IMR-90 (cell line): Measurements from ENCODE around the gene RBMS3. TPM values are rescaled to one million over a fixed set of nuclear protein-coding genes. Genes with fewer than 3 reads are reported as not detected.
A peak's percentile ranks its signal among the peaks of the same experiment; 100 is the strongest.

Source experiments
- ATAC-seq: fragments of 200-7000 bp; cut with Tn5 transposase; 2 replicates; pipeline ENCODE4 v1.9.1; 2020; ENCODE audit warnings: low read depth, mild to moderate bottlenecking, moderate library complexity
- BruUV-seq: library from RNA; stranded (reverse); fragments of 400-500 nt; replicated peaks from 2 replicates; lab custom pipeline; 2021; lab: Mats Ljungman, UMichigan
- CTCF ChIA-PET: fragments of 300-600 bp; formaldehyde crosslinking; extraction: SDS; loops from one replicate; lab custom pipeline; 2021; ENCODE audit warnings: antibody characterized with exemption; lab: Yijun Ruan, JAX
- POLR2A ChIA-PET: fragments of 300-600 bp; sonication (Branson Sonifier 250); formaldehyde crosslinking; loops from one replicate; lab custom pipeline; 2022; ENCODE audit warnings: antibody characterized with exemption; ENCODE audit not compliant: unreplicated experiment; lab: Charles Lee
- DNase-seq: peaks from one replicate; pipeline ENCODE4 v3.0.0; 2013
- H2AFZ ChIP-seq: replicated peaks from 2 replicates; pipeline ENCODE3; 2013; ENCODE audit warnings: low read length, mild to moderate bottlenecking; ENCODE audit not compliant: poor library complexity
- H2AK5ac ChIP-seq: 2 replicates; pipeline ENCODE4 v1.6.1; 2013; ENCODE audit warnings: low read depth, low read length, inconsistent platforms
- H2AK9ac ChIP-seq: replicated peaks from 2 replicates; pipeline ENCODE3; 2013; ENCODE audit warnings: mild to moderate bottlenecking, low read depth, low read length, moderate library complexity; ENCODE audit not compliant: poor library complexity
- H2BK120ac ChIP-seq: 2 replicates; pipeline ENCODE4 v1.6.1; 2013; ENCODE audit warnings: low read depth, low read length, inconsistent platforms
- H2BK15ac ChIP-seq: 3 replicates; pipeline ENCODE4 v1.6.1; 2013; ENCODE audit warnings: low read depth, low read length, inconsistent platforms
- H2BK20ac ChIP-seq: 2 replicates; pipeline ENCODE4 v1.6.1; 2013; ENCODE audit warnings: low read depth, mild to moderate bottlenecking, inconsistent platforms, low read length, moderate library complexity
- H2BK5ac ChIP-seq: 2 replicates; pipeline ENCODE4 v1.6.1; 2013; ENCODE audit warnings: mild to moderate bottlenecking, low read depth, low read length, inconsistent platforms; ENCODE audit not compliant: poor library complexity, severe bottlenecking
- H3K14ac ChIP-seq: replicated peaks from 2 replicates; pipeline ENCODE4 v1.6.1; 2013; ENCODE audit warnings: low read depth, low read length, inconsistent platforms
- H3K18ac ChIP-seq: 2 replicates; pipeline ENCODE4 v1.6.1; 2013; ENCODE audit warnings: low read depth, low read length, control low read depth
- H3K23ac ChIP-seq: 2 replicates; pipeline ENCODE4 v1.6.1; 2013; ENCODE audit warnings: low read depth, low read length, inconsistent platforms
- H3K27ac ChIP-seq: 2 replicates; pipeline ENCODE4 v1.5.1; 2013; ENCODE audit warnings: mild to moderate bottlenecking, control low read depth, low read length; ENCODE audit not compliant: insufficient read depth
- H3K27me3 ChIP-seq: 2 replicates; pipeline ENCODE4 v1.6.1; 2013; ENCODE audit warnings: low read length; ENCODE audit not compliant: control insufficient read depth, insufficient read depth
- H3K36me3 ChIP-seq: 2 replicates; pipeline ENCODE4 v1.6.1; 2013; ENCODE audit warnings: low read length, mixed read lengths; ENCODE audit not compliant: control insufficient read depth, insufficient read depth
- H3K4ac ChIP-seq: 2 replicates; pipeline ENCODE4 v1.6.1; 2013; ENCODE audit warnings: low read depth, low read length, inconsistent platforms
- H3K4me1 ChIP-seq: 2 replicates; pipeline ENCODE4 v1.6.1; 2013; ENCODE audit warnings: low read length, mixed read lengths; ENCODE audit not compliant: control insufficient read depth, insufficient read depth
- H3K4me2 ChIP-seq: 2 replicates; pipeline ENCODE4 v1.6.1; 2013; ENCODE audit warnings: low read depth, mild to moderate bottlenecking, control low read depth, low read length, moderate library complexity
- H3K4me3 ChIP-seq: 2 replicates; pipeline ENCODE4 v1.5.1; 2013; ENCODE audit warnings: low read depth, mild to moderate bottlenecking, control low read depth, low read length, moderate library complexity; ENCODE audit not compliant: insufficient read depth
- H3K56ac ChIP-seq: 2 replicates; pipeline ENCODE4 v1.6.1; 2013; ENCODE audit warnings: low read length, inconsistent platforms; ENCODE audit not compliant: insufficient read depth; ENCODE audit errors: extremely low read depth
- H3K79me1 ChIP-seq, 2 experiments: 2 replicates each; pipeline ENCODE4 v1.6.1; 2013; ENCODE audit warnings: low read length in 2 of 2, inconsistent platforms in 1 of 2, low read depth in 1 of 2
- H3K9ac ChIP-seq: 2 replicates; pipeline ENCODE4 v1.6.1; 2013; ENCODE audit warnings: low read depth, low read length, control low read depth
- H3K9me1 ChIP-seq: 2 replicates; pipeline ENCODE4 v1.6.1; 2013; ENCODE audit warnings: low read length, inconsistent platforms; ENCODE audit not compliant: insufficient read depth
- H3K9me3 ChIP-seq: 2 replicates; pipeline ENCODE4 v1.6.1; 2013; ENCODE audit warnings: low read length; ENCODE audit not compliant: control insufficient read depth, insufficient read depth
- H4K20me1 ChIP-seq: 2 replicates; pipeline ENCODE4 v1.6.1; 2013; ENCODE audit warnings: low read length, inconsistent platforms; ENCODE audit not compliant: insufficient read depth
- H4K5ac ChIP-seq: 2 replicates; pipeline ENCODE4 v1.6.1; 2013; ENCODE audit warnings: mild to moderate bottlenecking, low read depth, low read length, control low read depth
- H4K8ac ChIP-seq, 2 experiments: 2 replicates each; pipeline ENCODE4 v1.6.1; 2013; ENCODE audit warnings: low read depth in 2 of 2, low read length in 2 of 2, control low read depth in 1 of 2, inconsistent platforms in 1 of 2
- H4K91ac ChIP-seq: 2 replicates; pipeline ENCODE4 v1.6.1; 2013; ENCODE audit warnings: low read depth, low read length, inconsistent platforms; ENCODE audit not compliant: insufficient read depth
- BHLHE40 ChIP-seq: fragments of 150-350 bp; IDR thresholded peaks from 2 replicates; pipeline ENCODE4 v1.6.1; 2016; ENCODE audit warnings: mild to moderate bottlenecking, low read depth, low read length
- CEBPB ChIP-seq: IDR thresholded peaks from 2 replicates; pipeline ENCODE4 v1.6.1; 2012; ENCODE audit warnings: low read depth, low read length, improper control_type of control experiment
- CHD1 ChIP-seq: IDR thresholded peaks from 2 replicates; pipeline ENCODE4 v1.6.1; 2012; ENCODE audit warnings: low read depth, low read length, improper control_type of control experiment
- CTCF ChIP-seq: conservative IDR thresholded peaks from 2 replicates; pipeline ENCODE4 v1.5.1; 2012; ENCODE audit warnings: mild to moderate bottlenecking, low read depth, low read length, improper control_type of control experiment
- FOS ChIP-seq: fragments of 150-350 bp; IDR thresholded peaks from 2 replicates; pipeline ENCODE4 v1.6.1; 2016; ENCODE audit warnings: low read depth, low read length
- MAFK ChIP-seq: IDR thresholded peaks from 2 replicates; pipeline ENCODE4 v1.6.1; 2012; ENCODE audit warnings: low read depth, low read length, improper control_type of control experiment
- MAZ ChIP-seq: IDR thresholded peaks from 2 replicates; pipeline ENCODE4 v1.6.1; 2012; ENCODE audit warnings: low read depth, mild to moderate bottlenecking, low read length, improper control_type of control experiment, moderate library complexity, borderline replicate concordance
- MXI1 ChIP-seq: IDR thresholded peaks from 2 replicates; pipeline ENCODE4 v1.6.1; 2012; ENCODE audit warnings: low read depth, mild to moderate bottlenecking, low read length, moderate library complexity, borderline replicate concordance
- NFE2L2 ChIP-seq: fragments of 150-350 bp; IDR thresholded peaks from 2 replicates; pipeline ENCODE4 v1.6.1; 2016; ENCODE audit warnings: low read depth, mild to moderate bottlenecking, low read length
- POLR2A ChIP-seq: IDR thresholded peaks from 2 replicates; pipeline ENCODE4 v1.6.1; 2012; ENCODE audit warnings: mild to moderate bottlenecking, low read depth, low read length
- RAD21 ChIP-seq: IDR thresholded peaks from 2 replicates; pipeline ENCODE4 v1.6.1; 2012; ENCODE audit warnings: low read length, improper control_type of control experiment
- RCOR1 ChIP-seq: IDR thresholded peaks from 2 replicates; pipeline ENCODE4 v1.6.1; 2012; ENCODE audit warnings: mild to moderate bottlenecking, low read length, improper control_type of control experiment; ENCODE audit not compliant: insufficient replicate concordance
- RFX5 ChIP-seq: IDR thresholded peaks from 2 replicates; pipeline ENCODE4 v1.8.0; 2012; ENCODE audit warnings: low read depth, mild to moderate bottlenecking, low read length, moderate library complexity
- SMC3 ChIP-seq: fragments of 150-350 bp; IDR thresholded peaks from 2 replicates; pipeline ENCODE4 v1.6.1; 2016; ENCODE audit warnings: low read depth, mild to moderate bottlenecking, antibody characterized with exemption, low read length, moderate library complexity
- USF2 ChIP-seq: fragments of 150-350 bp; IDR thresholded peaks from 2 replicates; pipeline ENCODE4 v1.6.1; 2017; ENCODE audit warnings: mild to moderate bottlenecking, antibody characterized with exemption, low read length, low read depth
- WGBS, 2 experiments: methylation state at CpG; one replicate each; pipeline versions ENCODE4 v1.1.5 to v1.1.7; 2013; ENCODE audit warnings: missing lambda C conversion rate in 2 of 2; ENCODE audit not compliant: insufficient read length in 1 of 2; ENCODE audit errors: extremely low coverage in 2 of 2; 5-methylcytosine and 5-hydroxymethylcytosine counted together
- dilution Hi-C: fragments of 300-500 bp; cut with HindIII; formaldehyde crosslinking; loops from one replicate; pipeline ENCODE4 v1.14.3; 2018; ENCODE audit warnings: low sequenced_read_pairs; ENCODE audit not compliant: unreplicated experiment
- in situ Hi-C: fragments of 300-500 bp; cut with MboI; formaldehyde crosslinking; loops from 3 replicates; pipeline ENCODE4 v1.14.3; 2019; ENCODE audit warnings: low sequenced_read_pairs, inconsistent platforms, mixed read lengths
- intact Hi-C: fragments of 100-400 bp; cut with micrococcal nuclease; formaldehyde crosslinking; loops from 2 replicates; pipeline ENCODE4 v1.10.0; 2022
- polyA plus RNA-seq, 3 experiments: library from polyadenylated mRNA; depleted of rRNA; stranded (reverse); fragments of >200 nt; gene quantifications; 2 replicates each; pipeline ENCODE4 v1.2.3, GENCODE V29; 2012; ENCODE audit warnings: low replicate concordance in 1 of 3
- total RNA-seq: library from RNA; depleted of rRNA; stranded (reverse); fragments of >200 nt; gene quantifications from 2 replicates; pipeline ENCODE4 v1.2.3, GENCODE V29; 2012
- TF ChIP-seq, protein P1 (sequence below): fragments of 150-350 bp; IDR thresholded peaks from 2 replicates; pipeline ENCODE4 v1.6.1; 2016; ENCODE audit warnings: low read depth, mild to moderate bottlenecking, low read length, moderate library complexity, borderline replicate concordance

Gene RBMS3
- total and polyA plus RNA-seq, 2 of the 4 experiments (the other 2 are of a cell fraction): 15.2 to 127 TPM

DNA sequence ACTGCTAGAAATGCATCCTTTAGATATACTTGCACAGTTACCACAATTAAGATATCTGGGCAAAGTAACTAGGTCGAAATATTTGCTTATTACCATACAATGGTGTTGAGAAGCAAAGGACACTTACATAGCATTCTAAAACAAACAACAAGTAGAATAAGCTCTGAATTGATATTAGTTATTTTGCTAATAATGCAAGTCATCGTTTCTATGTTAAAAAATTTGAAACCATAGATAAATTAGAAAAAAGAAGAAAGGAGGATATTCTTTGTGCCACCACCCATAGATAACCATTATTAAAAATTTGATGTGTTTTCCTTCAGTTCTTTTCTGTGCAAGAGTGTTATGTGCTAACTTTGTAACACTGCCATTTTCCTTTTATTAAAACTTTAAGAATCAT is 435.3 kb downstream of the RBMS3 start:
- Histone ChIP-seq H3K4me1 (peaks cover 2% of the 10 kb centered on the region; the same call in 1 of the 2 replicates), H3K9me3 (no peaks in the 10 kb centered on the region), H2AK5ac (no peak overlapping the region), H3K9ac (no peak overlapping the region), H3K4ac (no peak overlapping the region), H3K18ac (no peak overlapping the region), H2BK20ac (no peak overlapping the region), H2BK5ac (no peak overlapping the region), H2BK120ac (no peak overlapping the region), H2AFZ (no peak overlapping the region), H4K5ac (no peak overlapping the region), H3K4me2 (no peak overlapping the region), H3K79me1 (peaks cover 3 to 9% of the 10 kb centered on the region in 2 experiments; a peak in 3 of 4 replicates), H4K20me1 (no peaks in the 10 kb centered on the region), H3K14ac (no peak overlapping the region), H3K4me3 (no peak overlapping the region), H2BK15ac (no peak overlapping the region), H3K27me3 (no peaks in the 10 kb centered on the region), H3K9me1 (no peaks in the 10 kb centered on the region), H3K27ac (no peak overlapping the region), H3K36me3 (no peaks in the 10 kb centered on the region), H4K91ac (no peak overlapping the region), H4K8ac (no peak overlapping the region), H3K23ac (no peak overlapping the region), H3K56ac (no peak overlapping the region), H2AK9ac (no peak overlapping the region)
- in situ Hi-C loops (no loop called here), intact Hi-C loops (no loop called here), dilution Hi-C loops (no loop called here)
- no CpG with 5 or more reads among the region's 2 CpGs for WGBS, 2 experiments
- CTCF ChIA-PET: no interaction called here
- no peak for TF ChIP-seq FOS
- TF ChIP-seq, protein P1, sequence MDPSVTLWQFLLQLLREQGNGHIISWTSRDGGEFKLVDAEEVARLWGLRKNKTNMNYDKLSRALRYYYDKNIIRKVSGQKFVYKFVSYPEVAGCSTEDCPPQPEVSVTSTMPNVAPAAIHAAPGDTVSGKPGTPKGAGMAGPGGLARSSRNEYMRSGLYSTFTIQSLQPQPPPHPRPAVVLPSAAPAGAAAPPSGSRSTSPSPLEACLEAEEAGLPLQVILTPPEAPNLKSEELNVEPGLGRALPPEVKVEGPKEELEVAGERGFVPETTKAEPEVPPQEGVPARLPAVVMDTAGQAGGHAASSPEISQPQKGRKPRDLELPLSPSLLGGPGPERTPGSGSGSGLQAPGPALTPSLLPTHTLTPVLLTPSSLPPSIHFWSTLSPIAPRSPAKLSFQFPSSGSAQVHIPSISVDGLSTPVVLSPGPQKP: no peak
- no peak for TF ChIP-seq POLR2A
- TF ChIP-seq USF2: no peak
- no peak for TF ChIP-seq CEBPB
- TF ChIP-seq NFE2L2: peak; percentile 56; the same call in 1 of the 2 replicates
- TF ChIP-seq CTCF: no peak
- no peak for TF ChIP-seq RFX5
- TF ChIP-seq MXI1: no peak
- TF ChIP-seq MAZ: no peak
- no peak for TF ChIP-seq RCOR1
- TF ChIP-seq CHD1: no peak
- 0 out of 2 replicates have a peak, but pooled peaks have one; percentile 14 for TF ChIP-seq MAFK
- TF ChIP-seq BHLHE40: no peak
- TF ChIP-seq SMC3: no peak
- no peak for TF ChIP-seq RAD21
- POLR2A ChIA-PET: interaction anchor here (0.6 kb wide), 1 partner anchor 146 kb away, joined by 3 read pairs; no protein-coding TSS in a partner anchor
- ATAC-seq: no peak
- no TSS peak for BruUV-seq
- no peak for DNase-seq
